Measurements from ENCODE around the gene ADARB1. TPM values are rescaled to one million over a fixed set of nuclear protein-coding genes. Genes with fewer than 3 reads are reported as not detected.

ADARB1 gene
- total RNA-seq, 2 experiments from 2014 or later, result 6.6 to 20.5 TPM

GRCh38 chr21:45163413-45164123, 89.2 kb downstream of the ADARB1 start:
- H3K4me2 ChIP-seq (ENCODE audit: low read length), result no peak overlapping the region
- H3K36me3 ChIP-seq (ENCODE audit: insufficient read depth, low read length), result no peaks in the 10 kb centered on the region
- H3K4me1 ChIP-seq (ENCODE audit: insufficient read depth, low read length, poor library complexity, severe bottlenecking), result no peaks in the 10 kb centered on the region
- no peaks in the 10 kb centered on the region for H3K9me2 ChIP-seq (ENCODE audit: insufficient read depth, low read length)
- no peaks in the 10 kb centered on the region for H3K9me3 ChIP-seq (ENCODE audit: low read length)
- intact Hi-C loops (cut with micrococcal nuclease; ENCODE audit: unreplicated experiment), result no loop called here
- H2AFZ ChIP-seq (ENCODE audit: low read length), result no peak overlapping the region
- no peak overlapping the region for H3K27ac ChIP-seq (ENCODE audit: low read depth, low read length, poor library complexity, severe bottlenecking)
- TF ChIP-seq CTCF (conservative IDR thresholded peaks at IDR 0.05; ENCODE audit: low read length) (no peak), EZH2phosphoT487 (IDR thresholded peaks at IDR 0.05; ENCODE audit: borderline replicate concordance, low read depth, low read length) (no peak)
- ChIA-PET CTCF (ENCODE audit: unreplicated experiment) (no interaction called here), POLR2A (interaction anchor here (0.5 kb wide), 1 partner anchor 31 kb away, joined by 3 read pairs; no protein-coding TSS in a partner anchor)
- no peak for DNase-seq (ENCODE audit: low spot score)
- BruUV-seq (replicated peaks), result no TSS peak
- no peaks in the 10 kb centered on the region for H4K20me1 ChIP-seq (ENCODE audit: insufficient read depth, low read length)
- no peaks in the 10 kb centered on the region for H3K79me2 ChIP-seq (ENCODE audit: insufficient read depth, low read depth, low read length)
- H3K4me3 ChIP-seq (ENCODE audit: low read depth, low read length, poor library complexity, severe bottlenecking), result no peak overlapping the region

- Histone ChIP-seq H3K79me2 (ENCODE audit: insufficient read depth, low read depth, low read length) (no peaks in the 10 kb centered on the region), H3K4me1 (ENCODE audit: insufficient read depth, low read length, poor library complexity, severe bottlenecking) (no peaks in the 10 kb centered on the region), H3K4me3 (ENCODE audit: low read depth, low read length, poor library complexity, severe bottlenecking) (no peak overlapping the region), H3K4me2 (ENCODE audit: low read length) (no peak overlapping the region), H3K27ac (ENCODE audit: low read depth, low read length, poor library complexity, severe bottlenecking) (no peak overlapping the region), H2AFZ (ENCODE audit: low read length) (no peak overlapping the region), H3K9me3 (ENCODE audit: low read length) (no peaks in the 10 kb centered on the region), H3K36me3 (ENCODE audit: insufficient read depth, low read length) (no peaks in the 10 kb centered on the region), H4K20me1 (ENCODE audit: insufficient read depth, low read length) (no peaks in the 10 kb centered on the region), H3K9me2 (ENCODE audit: insufficient read depth, low read length) (no peaks in the 10 kb centered on the region)
- BruUV-seq (replicated peaks), result no TSS peak
- intact Hi-C loops (cut with micrococcal nuclease; ENCODE audit: unreplicated experiment), result no loop called here
- DNase-seq (ENCODE audit: low spot score), result no peak
- TF ChIP-seq CTCF (conservative IDR thresholded peaks at IDR 0.05; ENCODE audit: low read length) (no peak), EZH2phosphoT487 (IDR thresholded peaks at IDR 0.05; ENCODE audit: borderline replicate concordance, low read depth, low read length) (no peak)
- ChIA-PET CTCF (ENCODE audit: unreplicated experiment) (no interaction called here), POLR2A (no interaction called here)
Measured at GRCh38 chr21:45164124-45164511, 89.7 kb downstream of the ADARB1 start.

GRCh38 chr21:45164838-45165237, 90.5 kb downstream of the ADARB1 start:
- H3K4me3 ChIP-seq (ENCODE audit: low read depth, low read length, poor library complexity, severe bottlenecking), result no peak overlapping the region
- no TSS peak for BruUV-seq (replicated peaks)

More at GRCh38 chr21:45164838-45165237, 90.5 kb downstream of the ADARB1 start:
- Histone ChIP-seq H3K9me2 (ENCODE audit: insufficient read depth, low read length) (no peaks in the 10 kb centered on the region), H3K27ac (ENCODE audit: low read depth, low read length, poor library complexity, severe bottlenecking) (no peak overlapping the region), H2AFZ (ENCODE audit: low read length) (no peak overlapping the region), H3K36me3 (ENCODE audit: insufficient read depth, low read length) (no peaks in the 10 kb centered on the region), H3K4me1 (ENCODE audit: insufficient read depth, low read length, poor library complexity, severe bottlenecking) (no peaks in the 10 kb centered on the region), H4K20me1 (ENCODE audit: insufficient read depth, low read length) (no peaks in the 10 kb centered on the region), H3K4me2 (ENCODE audit: low read length) (no peak overlapping the region), H3K9me3 (ENCODE audit: low read length) (no peaks in the 10 kb centered on the region), H3K79me2 (ENCODE audit: insufficient read depth, low read depth, low read length) (no peaks in the 10 kb centered on the region)
- intact Hi-C loops (cut with micrococcal nuclease; ENCODE audit: unreplicated experiment), result no loop called here
- CTCF ChIA-PET (ENCODE audit: unreplicated experiment), result no interaction called here
- DNase-seq (ENCODE audit: low spot score), result no peak
- TF ChIP-seq CTCF (conservative IDR thresholded peaks at IDR 0.05; ENCODE audit: low read length) (no peak), EZH2phosphoT487 (IDR thresholded peaks at IDR 0.05; ENCODE audit: borderline replicate concordance, low read depth, low read length) (no peak)
- POLR2A ChIA-PET, result no interaction called here

Data from OCI-LY7 (cell line).